Neural cell (in vitro differentiated cells): ENCODE results near the gene CACNA2D1.

Source experiments
- CTCF ChIP-seq: fragments of 450-650 bp; IDR thresholded peaks from 2 replicates; pipeline ENCODE4 v1.5.1; 2014; ENCODE audit warnings: antibody characterized with exemption, mild to moderate bottlenecking, moderate library complexity; ENCODE audit not compliant: poor library complexity, severe bottlenecking
- EZH2 ChIP-seq: fragments of 200-600, 300-800 bp; shearing (Covaris generic), sonication (generic); IDR thresholded peaks from 2 replicates; pipeline ENCODE4 v1.6.1; 2014; ENCODE audit warnings: antibody characterized with exemption, low read length, borderline replicate concordance, mild to moderate bottlenecking; ENCODE audit not compliant: insufficient read depth, poor library complexity, severe bottlenecking
- MXI1 ChIP-seq: fragments of 450-650 bp; conservative IDR thresholded peaks from 2 replicates; pipeline ENCODE4 v1.6.1; 2014; ENCODE audit warnings: antibody characterized with exemption, mild to moderate bottlenecking; ENCODE audit not compliant: poor library complexity, severe bottlenecking
- POLR2AphosphoS5 ChIP-seq: IDR thresholded peaks from 2 replicates; pipeline ENCODE4 v1.6.1; 2012

- no peak for TF ChIP-seq CTCF
- no peak for TF ChIP-seq POLR2AphosphoS5
- TF ChIP-seq MXI1: no peak
- no peak for TF ChIP-seq EZH2
Observed at GRCh38 chr7:82114237-82114636, 329.3 kb downstream of the CACNA2D1 start.
